A549 treated with CORT108297 at 1 μM for 4 hours (cell line): Measurements from ENCODE around the gene PRB2. TPM values are rescaled to one million over a fixed set of nuclear protein-coding genes. Genes with fewer than 3 reads are reported as not detected.

Source experiments
- total RNA-seq: library from RNA; stranded (reverse); fragments of 200-300 nt; extraction: Qiagen RNA extraction; gene quantifications from 5 replicates; pipeline ENCODE4 v1.2.3, GENCODE V29; 2022

Gene PRB2
- total RNA-seq: not detected in 5 replicates

GRCh38 chr12:11395467-11395866 lies at the start of gene PRB2:
Gene PRB2, minus strand, starts transcription at chr12:11395567. Its CDS starts 38 bp downstream, at chr12:11395529.

Other genes with a start within 250 kb of the PRB2 start
- gene SMIM10L1, start 224.4 kb downstream of the PRB2 start, total RNA-seq: 8.2 to 8.9 TPM (median 8.7 TPM) in 5 replicates
- gene TAS2R42, start 208.6 kb downstream of the PRB2 start, total RNA-seq: not detected in 5 replicates
- gene PRB3, start 125.9 kb downstream of the PRB2 start, total RNA-seq: not detected in 5 replicates
- gene PRB4, start 85.1 kb downstream of the PRB2 start, total RNA-seq: not detected in 5 replicates